ENCODE measurements around the gene HS3ST5.

DNA sequence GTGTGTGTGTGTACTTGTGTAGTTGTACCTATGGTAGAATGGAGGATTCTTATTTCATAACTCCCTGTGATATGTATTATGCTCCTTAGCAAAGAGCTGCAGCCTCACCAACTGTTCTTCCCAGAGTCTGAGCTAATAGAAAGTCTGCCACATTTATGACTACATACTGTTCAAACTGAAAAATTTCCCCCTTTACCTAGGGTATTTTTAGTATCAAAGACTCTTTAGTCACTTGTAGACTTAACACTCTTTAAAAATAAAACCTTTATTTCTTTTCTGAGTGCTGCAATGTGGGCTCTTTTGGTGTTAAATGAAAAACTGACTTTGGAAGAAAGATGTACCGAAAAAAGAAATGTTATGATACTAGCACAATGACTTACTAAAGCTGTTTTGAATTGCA lies 39.6 kb upstream of the HS3ST5 start:
- TF ChIP-seq, protein P1, sequence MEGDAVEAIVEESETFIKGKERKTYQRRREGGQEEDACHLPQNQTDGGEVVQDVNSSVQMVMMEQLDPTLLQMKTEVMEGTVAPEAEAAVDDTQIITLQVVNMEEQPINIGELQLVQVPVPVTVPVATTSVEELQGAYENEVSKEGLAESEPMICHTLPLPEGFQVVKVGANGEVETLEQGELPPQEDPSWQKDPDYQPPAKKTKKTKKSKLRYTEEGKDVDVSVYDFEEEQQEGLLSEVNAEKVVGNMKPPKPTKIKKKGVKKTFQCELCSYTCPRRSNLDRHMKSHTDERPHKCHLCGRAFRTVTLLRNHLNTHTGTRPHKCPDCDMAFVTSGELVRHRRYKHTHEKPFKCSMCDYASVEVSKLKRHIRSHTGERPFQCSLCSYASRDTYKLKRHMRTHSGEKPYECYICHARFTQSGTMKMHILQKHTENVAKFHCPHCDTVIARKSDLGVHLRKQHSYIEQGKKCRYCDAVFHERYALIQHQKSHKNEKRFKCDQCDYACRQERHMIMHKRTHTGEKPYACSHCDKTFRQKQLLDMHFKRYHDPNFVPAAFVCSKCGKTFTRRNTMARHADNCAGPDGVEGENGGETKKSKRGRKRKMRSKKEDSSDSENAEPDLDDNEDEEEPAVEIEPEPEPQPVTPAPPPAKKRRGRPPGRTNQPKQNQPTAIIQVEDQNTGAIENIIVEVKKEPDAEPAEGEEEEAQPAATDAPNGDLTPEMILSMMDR (IDR thresholded peaks at IDR 0.05 in 8 of 11, conservative IDR thresholded peaks at IDR 0.05 in 3 of 11): no peak
- no peak for TF ChIP-seq POLR2A (IDR thresholded peaks at IDR 0.05)
